GM13976 (cell line): ENCODE measurements around the gene KLHDC10.

Source experiments
- DNase-seq: peaks from one replicate; pipeline ENCODE4 v3.0.0; 2012; ENCODE audit warnings: low spot score
- CTCF ChIP-seq: IDR thresholded peaks from 2 replicates; pipeline ENCODE4 v1.5.1; 2012; ENCODE audit warnings: borderline replicate concordance, mild to moderate bottlenecking; ENCODE audit not compliant: insufficient read depth; ENCODE audit errors: extremely low read depth, missing control alignments, control extremely low read depth
- in situ Hi-C: fragments of 300-500 bp; cut with MboI; formaldehyde crosslinking; loops from one replicate; pipeline ENCODE4 v1.12.0; 2022; ENCODE audit warnings: low sequenced_read_pairs, mixed read lengths, inconsistent platforms; ENCODE audit not compliant: unreplicated experiment

KLHDC10 gene

GRCh38 chr7:130140551-130141160, 70.3 kb downstream of the KLHDC10 start:
- no peak for TF ChIP-seq CTCF
- in situ Hi-C loops: no loop called here
- DNase-seq: no peak

DNA sequence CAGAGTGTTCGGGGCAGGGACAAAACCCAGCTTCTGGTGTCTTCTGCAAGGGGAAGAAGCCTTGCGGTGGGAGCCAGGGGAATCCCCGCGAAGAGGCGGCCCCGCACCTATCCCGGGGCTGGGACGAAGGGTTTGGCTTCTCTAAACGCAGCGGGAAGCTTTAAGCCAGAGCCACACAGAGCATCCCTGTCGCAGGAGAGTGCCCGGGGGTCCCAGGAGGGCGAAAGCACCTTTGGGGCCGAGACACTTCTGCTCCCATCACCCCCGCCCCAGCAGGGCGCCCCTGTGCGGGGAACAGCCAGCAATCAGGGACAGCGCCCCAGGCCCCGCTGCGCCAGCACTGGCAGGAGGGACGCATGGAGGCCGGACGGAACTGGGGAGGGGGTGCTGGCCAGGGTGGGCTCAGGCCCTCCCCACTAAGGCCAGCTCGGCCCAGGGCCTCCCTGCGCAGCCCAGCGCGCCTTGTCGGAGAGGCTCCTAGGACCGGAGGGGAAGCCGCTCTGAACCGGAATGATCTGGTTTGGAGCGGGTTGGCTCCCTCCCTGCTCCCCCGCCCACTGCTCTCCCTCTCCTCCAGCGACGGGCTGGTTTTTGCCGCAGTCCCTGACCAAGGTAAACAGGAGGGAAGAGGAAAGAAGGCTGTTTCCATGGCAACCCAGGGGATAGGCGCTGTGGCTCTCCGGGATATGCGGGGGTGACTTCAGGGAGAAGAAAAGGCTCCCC, 71.0 kb downstream of the KLHDC10 start:
- peak; percentile 68 for DNase-seq
- in situ Hi-C loops: no loop called here
- TF ChIP-seq CTCF: peak; percentile 5

DNA sequence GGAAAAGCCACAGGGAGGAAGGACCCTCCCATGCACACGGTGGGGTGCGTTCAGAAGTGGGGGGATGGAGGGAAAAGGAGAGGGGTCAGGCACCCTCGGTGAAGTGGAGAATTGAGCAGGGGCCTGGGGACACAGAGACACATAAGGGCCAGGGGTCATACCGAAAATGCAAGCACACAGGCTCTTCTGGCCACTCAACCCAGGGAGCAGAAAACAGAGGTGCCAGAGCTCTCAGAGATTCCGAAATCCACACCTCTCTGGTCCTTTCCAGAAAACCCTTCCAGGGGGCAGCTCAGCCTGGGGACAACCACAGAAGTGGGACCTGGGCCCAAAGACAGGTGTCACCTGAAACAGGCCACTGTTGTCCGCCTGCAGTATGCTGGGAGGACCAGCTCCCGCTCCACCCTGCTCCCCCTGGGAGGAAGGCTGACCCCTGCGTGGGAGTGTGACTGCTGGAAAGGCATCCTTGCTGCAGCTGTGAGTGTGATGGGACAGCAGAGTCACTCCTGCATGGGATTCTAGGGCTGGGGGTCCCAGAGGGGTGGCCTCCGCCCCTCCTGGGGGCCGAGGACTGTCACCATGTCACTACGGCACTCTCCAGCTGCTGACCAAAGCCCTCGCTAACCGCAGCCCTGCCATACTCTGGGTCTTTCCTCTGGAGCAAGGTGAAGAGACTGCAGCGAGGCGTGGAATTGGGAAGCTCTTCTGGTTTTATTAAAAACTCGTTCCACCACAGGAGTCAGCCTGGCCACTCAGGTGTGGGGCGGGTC, 71.7 kb downstream of the KLHDC10 start:
- in situ Hi-C loops: no loop called here
- DNase-seq: peak; percentile 45

GRCh38 chr7:130142654-130143333, 72.5 kb downstream of the KLHDC10 start:
- in situ Hi-C loops: no loop called here
- no peak for TF ChIP-seq CTCF
- no peak for DNase-seq

More for the DNA sequence above, 71.7 kb downstream of the KLHDC10 start:
- no peak for TF ChIP-seq CTCF

DNA sequence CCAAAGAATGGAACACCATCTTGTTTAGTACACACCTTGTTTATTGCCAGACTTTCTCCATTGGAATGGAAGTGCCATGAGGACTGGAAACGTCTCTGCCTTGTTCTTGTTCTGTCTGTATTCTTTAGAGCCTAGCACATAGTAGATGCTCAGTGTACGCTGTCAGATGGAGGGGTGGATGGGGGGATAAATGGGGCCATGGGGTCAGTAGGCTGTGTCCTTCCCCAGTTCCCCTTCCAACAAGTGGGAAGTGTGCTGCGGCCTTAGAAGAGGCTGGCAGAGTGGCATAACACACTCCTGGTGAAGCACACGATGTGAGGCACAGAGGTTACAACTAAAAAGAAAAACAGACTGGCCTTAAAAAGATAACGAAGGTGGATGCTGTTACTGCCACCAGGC, 73.0 kb downstream of the KLHDC10 start:
- no peak for TF ChIP-seq CTCF
- DNase-seq: no peak
- in situ Hi-C loops: no loop called here

DNA sequence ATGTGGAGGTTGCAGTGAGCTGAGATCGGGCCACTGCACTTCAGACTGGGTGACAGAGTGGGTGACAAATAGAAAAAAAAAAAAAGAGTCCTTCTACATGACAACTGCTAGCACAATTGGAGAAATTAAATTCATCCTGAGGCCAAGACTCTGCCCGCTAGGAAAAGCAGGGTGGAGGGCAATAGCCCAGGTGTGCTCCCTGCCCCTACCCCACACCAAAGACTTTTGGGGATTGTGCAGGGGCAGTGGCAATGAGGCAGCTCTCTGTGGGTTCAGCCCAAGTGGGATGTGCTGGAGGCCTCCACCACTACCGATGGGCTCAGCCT, 73.6 kb downstream of the KLHDC10 start:
- no peak for TF ChIP-seq CTCF
- in situ Hi-C loops: no loop called here
- DNase-seq: no peak
